Measurements from ENCODE around the gene CRYBG1. TPM values are rescaled to one million over a fixed set of nuclear protein-coding genes. Genes with fewer than 3 reads are reported as not detected.

The CRYBG1 gene
- polyA plus RNA-seq, 1 donor from 2014 or later = 0.73 TPM

GRCh38 chr6:106560996-106561685 lies 200.6 kb downstream of the CRYBG1 start:
- H4K20me1 ChIP-seq (ENCODE audit: insufficient read depth) = no peaks in the 10 kb centered on the region
- TF ChIP-seq SMC3 (conservative IDR thresholded peaks at IDR 0.05; ENCODE audit: poor library complexity) = no peak
- TF ChIP-seq TAF1 (IDR thresholded peaks at IDR 0.05; ENCODE audit: low read depth) = no peak
- no peak for TF ChIP-seq REST (IDR thresholded peaks at IDR 0.05; ENCODE audit: borderline replicate concordance)
- TF ChIP-seq EZH2 (IDR thresholded peaks at IDR 0.05; ENCODE audit: borderline replicate concordance, insufficient read depth, low read length, poor library complexity, severe bottlenecking) = no peak
- TF ChIP-seq POLR2AphosphoS5 (IDR thresholded peaks at IDR 0.05) = no peak
- no peak for TF ChIP-seq MXI1 (conservative IDR thresholded peaks at IDR 0.05; ENCODE audit: poor library complexity, severe bottlenecking)
- TF ChIP-seq RAD21 (conservative IDR thresholded peaks at IDR 0.05) = no peak
- TF ChIP-seq EP300 (conservative IDR thresholded peaks at IDR 0.05; ENCODE audit: poor library complexity, severe bottlenecking) = no peak
- no peak overlapping the region for H3K4me2 ChIP-seq (ENCODE audit: low read length)
- no peaks in the 10 kb centered on the region for H3K9me2 ChIP-seq (ENCODE audit: insufficient read depth, low read length)
- H3K36me3 ChIP-seq (ENCODE audit: insufficient read depth, low read length) = no peaks in the 10 kb centered on the region
- no peaks in the 10 kb centered on the region for H3K9me3 ChIP-seq (ENCODE audit: low read length)
- no peak overlapping the region for H3K27ac ChIP-seq (ENCODE audit: low read length)
- no peak overlapping the region for H3K9ac ChIP-seq (ENCODE audit: low read length)
- H3K4me3 ChIP-seq (ENCODE audit: low read length) = no peak overlapping the region
- no peaks in the 10 kb centered on the region for H3F3A ChIP-seq (ENCODE audit: insufficient read depth, low read length, poor library complexity, severe bottlenecking)
- no peak overlapping the region for H2AFZ ChIP-seq (ENCODE audit: low read depth, low read length)
- H3K27me3 ChIP-seq (ENCODE audit: insufficient read depth, low read depth, low read length) = no peaks in the 10 kb centered on the region
- H3K79me2 ChIP-seq (replicated peaks; ENCODE audit: insufficient read depth, low read length) = no peaks in the 10 kb centered on the region

- Histone ChIP-seq H3F3A (ENCODE audit: insufficient read depth, low read length, poor library complexity, severe bottlenecking) (no peaks in the 10 kb centered on the region), H3K36me3 (ENCODE audit: insufficient read depth, low read length) (no peaks in the 10 kb centered on the region), H3K9ac (ENCODE audit: low read length) (no peak overlapping the region), H2AFZ (ENCODE audit: low read depth, low read length) (no peak overlapping the region), H3K79me2 (replicated peaks; ENCODE audit: insufficient read depth, low read length) (no peaks in the 10 kb centered on the region), H3K4me3 (ENCODE audit: low read length) (no peak overlapping the region), H3K9me2 (ENCODE audit: insufficient read depth, low read length) (no peaks in the 10 kb centered on the region), H3K4me2 (ENCODE audit: low read length) (no peak overlapping the region), H3K9me3 (ENCODE audit: low read length) (no peaks in the 10 kb centered on the region), H3K27ac (ENCODE audit: low read length) (no peak overlapping the region), H3K27me3 (ENCODE audit: insufficient read depth, low read depth, low read length) (no peaks in the 10 kb centered on the region), H4K20me1 (ENCODE audit: insufficient read depth) (no peaks in the 10 kb centered on the region)
- TF ChIP-seq EZH2 (IDR thresholded peaks at IDR 0.05; ENCODE audit: borderline replicate concordance, insufficient read depth, low read length, poor library complexity, severe bottlenecking) (no peak), SMC3 (conservative IDR thresholded peaks at IDR 0.05; ENCODE audit: poor library complexity) (no peak), TAF1 (IDR thresholded peaks at IDR 0.05; ENCODE audit: low read depth) (no peak)
Measured at GRCh38 chr6:106561686-106562405, 201.3 kb downstream of the CRYBG1 start.

- Histone ChIP-seq H3K4me3 (ENCODE audit: low read length) (no peak overlapping the region), H3K9me3 (ENCODE audit: low read length) (no peaks in the 10 kb centered on the region), H3K36me3 (ENCODE audit: insufficient read depth, low read length) (no peaks in the 10 kb centered on the region), H3F3A (ENCODE audit: insufficient read depth, low read length, poor library complexity, severe bottlenecking) (no peaks in the 10 kb centered on the region), H2AFZ (ENCODE audit: low read depth, low read length) (no peak overlapping the region), H4K20me1 (ENCODE audit: insufficient read depth) (no peaks in the 10 kb centered on the region), H3K9me2 (ENCODE audit: insufficient read depth, low read length) (no peaks in the 10 kb centered on the region), H3K79me2 (replicated peaks; ENCODE audit: insufficient read depth, low read length) (no peaks in the 10 kb centered on the region), H3K27me3 (ENCODE audit: insufficient read depth, low read depth, low read length) (no peaks in the 10 kb centered on the region), H3K9ac (ENCODE audit: low read length) (no peak overlapping the region), H3K27ac (ENCODE audit: low read length) (no peak overlapping the region), H3K4me2 (ENCODE audit: low read length) (no peak overlapping the region)
- TF ChIP-seq REST (IDR thresholded peaks at IDR 0.05; ENCODE audit: borderline replicate concordance) = no peak
- TF ChIP-seq TAF1 (IDR thresholded peaks at IDR 0.05; ENCODE audit: low read depth) = no peak
- no peak for TF ChIP-seq POLR2AphosphoS5 (IDR thresholded peaks at IDR 0.05)
- TF ChIP-seq EP300 (conservative IDR thresholded peaks at IDR 0.05; ENCODE audit: poor library complexity, severe bottlenecking) = no peak
- no peak for TF ChIP-seq EZH2 (IDR thresholded peaks at IDR 0.05; ENCODE audit: borderline replicate concordance, insufficient read depth, low read length, poor library complexity, severe bottlenecking)
- TF ChIP-seq RAD21 (conservative IDR thresholded peaks at IDR 0.05) = no peak
- TF ChIP-seq SMC3 (conservative IDR thresholded peaks at IDR 0.05; ENCODE audit: poor library complexity) = no peak
- no peak for TF ChIP-seq MXI1 (conservative IDR thresholded peaks at IDR 0.05; ENCODE audit: poor library complexity, severe bottlenecking)
Measured at GRCh38 chr6:106563614-106564013, 203.1 kb downstream of the CRYBG1 start.
